ENCODE results near the gene EFCC1. TPM values are rescaled to one million over a fixed set of nuclear protein-coding genes. Genes with fewer than 3 reads are reported as not detected.

The EFCC1 gene
- total RNA-seq, 2 experiments from 2014 or later = 0.22 to 0.25 TPM

DNA sequence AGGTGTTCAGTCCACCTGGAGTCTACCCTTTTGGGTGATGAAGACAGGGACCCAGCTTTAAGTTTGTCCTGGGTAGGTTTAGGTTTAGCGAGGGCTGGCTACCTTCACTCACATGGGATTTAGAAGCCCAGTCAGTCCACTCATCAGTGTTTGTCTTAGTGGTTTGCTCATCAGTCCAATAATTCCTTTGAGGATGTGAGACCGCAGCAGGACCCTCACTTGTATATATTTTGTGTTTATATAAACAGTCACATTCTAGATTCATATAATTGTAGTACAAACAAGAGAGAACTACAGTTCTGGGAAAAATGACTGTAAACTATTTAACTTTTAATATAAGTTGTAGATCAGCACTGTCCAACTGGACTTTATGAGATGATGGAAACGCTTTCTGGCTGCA lies 18.2 kb downstream of the EFCC1 start:
- Mint-ChIP-seq H3K36me3 (ENCODE audit: low read depth) (no peaks in the 10 kb centered on the region), H3K4me1 (ENCODE audit: low read depth) (peaks cover 45% of the 10 kb centered on the region), H3K27ac (no peak overlapping the region), H3K9me3 (no peaks in the 10 kb centered on the region), H3K27me3 (no peaks in the 10 kb centered on the region), H3K4me3 (no peak overlapping the region)
- ChIA-PET CTCF (no interaction called here), POLR2A (no interaction called here)
- Histone ChIP-seq H3K36me3 (ENCODE audit: insufficient read depth, low read length) (no peaks in the 10 kb centered on the region), H3K27ac (ENCODE audit: low read depth in 1 of 2, low read length in 2 of 2) (no peak overlapping the region), H3K4me3 (ENCODE audit: low read length) (no peak overlapping the region), H3K4me1 (ENCODE audit: insufficient read depth, low read length) (peaks cover 49% of the 10 kb centered on the region), H3K9me3 (ENCODE audit: control insufficient read depth in 1 of 2, insufficient read depth in 1 of 2, low read length in 2 of 2) (peaks cover 0 to 3% of the 10 kb centered on the region in 2 experiments), H3K27me3 (ENCODE audit: control insufficient read depth in 1 of 2, insufficient read depth in 2 of 2, low read length in 2 of 2) (no peaks in the 10 kb centered on the region)
- intact Hi-C loops (cut with DNase I, micrococcal nuclease) = no loop called here
- ATAC-seq (ENCODE audit: poor library complexity) (no peak), DNase-seq (no peak)
- TF ChIP-seq, protein P1, sequence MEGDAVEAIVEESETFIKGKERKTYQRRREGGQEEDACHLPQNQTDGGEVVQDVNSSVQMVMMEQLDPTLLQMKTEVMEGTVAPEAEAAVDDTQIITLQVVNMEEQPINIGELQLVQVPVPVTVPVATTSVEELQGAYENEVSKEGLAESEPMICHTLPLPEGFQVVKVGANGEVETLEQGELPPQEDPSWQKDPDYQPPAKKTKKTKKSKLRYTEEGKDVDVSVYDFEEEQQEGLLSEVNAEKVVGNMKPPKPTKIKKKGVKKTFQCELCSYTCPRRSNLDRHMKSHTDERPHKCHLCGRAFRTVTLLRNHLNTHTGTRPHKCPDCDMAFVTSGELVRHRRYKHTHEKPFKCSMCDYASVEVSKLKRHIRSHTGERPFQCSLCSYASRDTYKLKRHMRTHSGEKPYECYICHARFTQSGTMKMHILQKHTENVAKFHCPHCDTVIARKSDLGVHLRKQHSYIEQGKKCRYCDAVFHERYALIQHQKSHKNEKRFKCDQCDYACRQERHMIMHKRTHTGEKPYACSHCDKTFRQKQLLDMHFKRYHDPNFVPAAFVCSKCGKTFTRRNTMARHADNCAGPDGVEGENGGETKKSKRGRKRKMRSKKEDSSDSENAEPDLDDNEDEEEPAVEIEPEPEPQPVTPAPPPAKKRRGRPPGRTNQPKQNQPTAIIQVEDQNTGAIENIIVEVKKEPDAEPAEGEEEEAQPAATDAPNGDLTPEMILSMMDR (IDR thresholded peaks at IDR 0.05) = no peak

DNA sequence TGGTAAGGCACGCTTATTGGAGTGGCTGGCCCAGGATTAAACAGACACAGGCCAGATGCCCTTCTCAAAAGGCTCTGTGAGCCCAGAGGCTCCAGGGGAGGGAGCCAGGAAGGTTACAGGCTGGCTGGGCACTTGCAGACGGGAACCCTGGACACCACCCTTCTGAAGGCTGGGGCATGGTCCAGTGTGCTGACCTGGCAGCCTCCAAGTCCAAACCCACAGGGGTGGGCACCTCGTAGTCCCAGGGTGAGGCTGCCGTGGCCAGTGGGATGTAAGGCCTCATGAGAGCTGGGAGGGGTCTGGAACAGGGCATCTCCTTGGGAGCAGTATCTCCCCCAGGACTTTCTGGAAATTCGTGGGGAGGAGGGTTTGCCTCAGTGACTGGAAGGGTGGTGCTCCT lies 19.6 kb downstream of the EFCC1 start:
- POLR2A ChIA-PET = no interaction called here

DNA sequence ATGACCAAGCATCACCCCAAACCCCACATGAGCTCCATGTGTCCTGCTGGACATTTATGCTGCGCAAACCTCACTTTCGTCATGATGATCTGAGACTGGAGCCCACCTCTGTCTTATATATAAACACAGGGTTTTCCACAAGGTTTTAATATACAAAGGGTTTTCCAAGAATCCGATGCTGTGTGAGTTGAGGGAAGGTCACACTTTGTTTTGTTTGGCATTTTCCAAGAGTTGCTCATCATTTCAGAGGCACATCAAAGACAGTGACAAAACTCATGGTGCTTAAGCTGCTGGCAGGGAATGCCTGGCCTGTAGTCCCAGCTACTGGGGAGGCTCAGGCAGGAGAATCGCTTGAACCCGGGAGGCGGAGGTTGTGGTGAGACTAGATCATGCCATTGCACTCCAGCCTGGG lies 20.0 kb downstream of the EFCC1 start:
- Mint-ChIP-seq H3K4me3 (no peak overlapping the region), H3K4me1 (ENCODE audit: low read depth) (peaks cover 36% of the 10 kb centered on the region), H3K9me3 (no peaks in the 10 kb centered on the region), H3K27me3 (no peaks in the 10 kb centered on the region), H3K27ac (no peak overlapping the region), H3K36me3 (ENCODE audit: low read depth) (no peaks in the 10 kb centered on the region)
- Histone ChIP-seq H3K4me3 (ENCODE audit: low read length) (no peak overlapping the region), H3K27ac (ENCODE audit: low read depth in 1 of 2, low read length in 2 of 2) (no peak overlapping the region), H3K9me3 (ENCODE audit: control insufficient read depth in 1 of 2, insufficient read depth in 1 of 2, low read length in 2 of 2) (peaks cover 0 to 3% of the 10 kb centered on the region in 2 experiments), H3K36me3 (ENCODE audit: insufficient read depth, low read length) (no peaks in the 10 kb centered on the region), H3K4me1 (ENCODE audit: insufficient read depth, low read length) (peaks cover 35% of the 10 kb centered on the region), H3K27me3 (ENCODE audit: control insufficient read depth in 1 of 2, insufficient read depth in 2 of 2, low read length in 2 of 2) (no peaks in the 10 kb centered on the region)
- intact Hi-C loops (cut with DNase I, micrococcal nuclease) = no loop called here
- POLR2A ChIA-PET = no interaction called here
- DNase-seq = no peak
- CTCF ChIA-PET = no interaction called here
- TF ChIP-seq, protein P1 (IDR thresholded peaks at IDR 0.05) = no peak
- ATAC-seq (ENCODE audit: poor library complexity) = no peak

More for the DNA sequence above, 19.6 kb downstream of the EFCC1 start:
- DNase-seq = no peak
- H3K9me3 Mint-ChIP-seq = no peaks in the 10 kb centered on the region
- no peak for ATAC-seq (ENCODE audit: poor library complexity)
- TF ChIP-seq, protein P1 (IDR thresholded peaks at IDR 0.05) = no peak
- Histone ChIP-seq H3K27me3 (ENCODE audit: control insufficient read depth in 1 of 2, insufficient read depth in 2 of 2, low read length in 2 of 2) (no peaks in the 10 kb centered on the region), H3K36me3 (ENCODE audit: insufficient read depth, low read length) (no peaks in the 10 kb centered on the region), H3K4me1 (ENCODE audit: insufficient read depth, low read length) (peaks cover 35% of the 10 kb centered on the region), H3K27ac (ENCODE audit: low read depth in 1 of 2, low read length in 2 of 2) (no peak overlapping the region), H3K9me3 (ENCODE audit: control insufficient read depth in 1 of 2, insufficient read depth in 1 of 2, low read length in 2 of 2) (peaks cover 0 to 3% of the 10 kb centered on the region in 2 experiments), H3K4me3 (ENCODE audit: low read length) (no peak overlapping the region)
- peaks cover 37% of the 10 kb centered on the region for H3K4me1 Mint-ChIP-seq (ENCODE audit: low read depth)
- no peak overlapping the region for H3K4me3 Mint-ChIP-seq
- no peak overlapping the region for H3K27ac Mint-ChIP-seq
- H3K27me3 Mint-ChIP-seq = no peaks in the 10 kb centered on the region
- no peaks in the 10 kb centered on the region for H3K36me3 Mint-ChIP-seq (ENCODE audit: low read depth)
- intact Hi-C loops (cut with DNase I, micrococcal nuclease) = no loop called here
- CTCF ChIA-PET = interaction anchor here (1.2 kb wide), 1 partner anchor 50 kb away, joined by 3 read pairs; no protein-coding TSS in a partner anchor
